ENCODE measurements around the gene IL17RE. TPM values are rescaled to one million over a fixed set of nuclear protein-coding genes. Genes with fewer than 3 reads are reported as not detected.
"Not testable (repeated sequence)": the region's sequence is repeated elsewhere in the genome, so short reads cannot be mapped to it uniquely, and the experiment has no call there.

IL17RE gene
- polyA plus RNA-seq (2013, experiment 1 of 2): 0.77 TPM
- polyA plus RNA-seq (2013, experiment 2 of 2): 0.57 TPM

GRCh38 chr3:9902372-9903237 lies at the start of gene IL17RE:
Gene IL17RE, plus strand, starts transcription at chr3:9902848. Its CDS starts 85 bp downstream, at chr3:9902933.
- Histone ChIP-seq H3K4me1 (ENCODE audit: control insufficient read depth in 2 of 2, insufficient read depth in 1 of 2, low read depth in 1 of 2, low read length in 2 of 2) (peaks cover 3 to 4% of the 10 kb centered on the region in 2 donors), H3K9me3 (replicated peaks in 1 of 2; ENCODE audit: control insufficient read depth in 2 of 2, insufficient read depth in 1 of 2, low read depth in 1 of 2, low read length in 2 of 2) (no peaks in the 10 kb centered on the region), H2BK15ac (ENCODE audit: low read length) (no peak within 1 kb of the TSS), H3K14ac (ENCODE audit: low read length) (no peak within 1 kb of the TSS), H4K8ac (ENCODE audit: low read depth, low read length) (no peak within 1 kb of the TSS), H2AFZ (ENCODE audit: low read length) (peak within 1 kb of the TSS; percentile 70), H3K27me3 (ENCODE audit: control insufficient read depth in 3 of 3, insufficient read depth in 3 of 3, low read depth in 1 of 3, low read length in 3 of 3) (no peaks in the 10 kb centered on the region), H3K4me3 (ENCODE audit: low read length in 2 of 2) (no peak within 1 kb of the TSS), H2BK120ac (ENCODE audit: low read depth, low read length) (no peak within 1 kb of the TSS), H3K23ac (ENCODE audit: low read depth, low read length, poor library complexity) (peak within 1 kb of the TSS; percentile 32), H2BK12ac (ENCODE audit: low read length) (no peak within 1 kb of the TSS), H3K18ac (ENCODE audit: low read length) (peak within 1 kb of the TSS; percentile 56), H3K4ac (ENCODE audit: low read length) (no peak within 1 kb of the TSS), H3K4me2 (ENCODE audit: insufficient read depth, low read length, poor library complexity, severe bottlenecking) (no peak within 1 kb of the TSS), H3K27ac (replicated peaks; ENCODE audit: low read length) (no peak within 1 kb of the TSS), H2AK5ac (ENCODE audit: low read depth, low read length) (no peak within 1 kb of the TSS), H3K79me1 (ENCODE audit: low read depth, low read length) (no peaks in the 10 kb centered on the region), H3K36me3 (replicated peaks in 1 of 2; ENCODE audit: control insufficient read depth in 2 of 2, insufficient read depth in 2 of 2, low read length in 2 of 2) (no peaks in the 10 kb centered on the region), H4K91ac (ENCODE audit: low read depth, low read length, poor library complexity) (no peak within 1 kb of the TSS), H3K9ac (ENCODE audit: low read depth, low read length, poor library complexity) (peak within 1 kb of the TSS; percentile 26), H2BK5ac (ENCODE audit: low read length) (no peak within 1 kb of the TSS)
- no CpG with 5 or more reads among the region's 13 CpGs for WGBS, 2 donors (ENCODE audit: extremely low coverage in 2 of 2, insufficient read length in 2 of 2, insufficient replicate concordance in 1 of 2)
- no peak for DNase-seq (ENCODE audit: low spot score)

- not testable (repeated sequence) for H3K4me2 ChIP-seq (ENCODE audit: insufficient read depth, low read length, poor library complexity, severe bottlenecking); H2BK15ac ChIP-seq (ENCODE audit: low read length); H3K4ac ChIP-seq (ENCODE audit: low read length); H2AK5ac ChIP-seq (ENCODE audit: low read depth, low read length); H3K23ac ChIP-seq (ENCODE audit: low read depth, low read length, poor library complexity); H3K27ac ChIP-seq (replicated peaks; ENCODE audit: low read length); H2BK120ac ChIP-seq (ENCODE audit: low read depth, low read length); H3K4me1 ChIP-seq (ENCODE audit: control insufficient read depth in 2 of 2, insufficient read depth in 1 of 2, low read depth in 1 of 2, low read length in 2 of 2); H3K36me3 ChIP-seq (replicated peaks in 1 of 2; ENCODE audit: control insufficient read depth in 2 of 2, insufficient read depth in 2 of 2, low read length in 2 of 2); H3K14ac ChIP-seq (ENCODE audit: low read length); H3K9me3 ChIP-seq (replicated peaks in 1 of 2; ENCODE audit: control insufficient read depth in 2 of 2, insufficient read depth in 1 of 2, low read depth in 1 of 2, low read length in 2 of 2); H3K18ac ChIP-seq (ENCODE audit: low read length); H2BK12ac ChIP-seq (ENCODE audit: low read length); H4K8ac ChIP-seq (ENCODE audit: low read depth, low read length); H3K4me3 ChIP-seq (ENCODE audit: low read length in 2 of 2); H3K79me1 ChIP-seq (ENCODE audit: low read depth, low read length); H2BK5ac ChIP-seq (ENCODE audit: low read length); H3K9ac ChIP-seq (ENCODE audit: low read depth, low read length, poor library complexity); H4K91ac ChIP-seq (ENCODE audit: low read depth, low read length, poor library complexity); H2AFZ ChIP-seq (ENCODE audit: low read length)
- WGBS, 2 donors (ENCODE audit: extremely low coverage in 2 of 2, insufficient read length in 2 of 2, insufficient replicate concordance in 1 of 2): no CpG with 5 or more reads among the region's 11 CpGs
- DNase-seq (ENCODE audit: low spot score): peak; percentile 36
- peaks cover 0 to 15% (median 6%) of the 10 kb centered on the region in 3 experiments for H3K27me3 ChIP-seq (ENCODE audit: control insufficient read depth in 3 of 3, insufficient read depth in 3 of 3, low read depth in 1 of 3, low read length in 3 of 3)
Measured at GRCh38 chr3:9854291-9854940, 48.2 kb upstream of the IL17RE start.

- no peak overlapping the region for H3K14ac ChIP-seq (ENCODE audit: low read length)
- H2BK15ac ChIP-seq (ENCODE audit: low read length): no peak overlapping the region
- no peak overlapping the region for H3K4me3 ChIP-seq (ENCODE audit: low read length in 2 of 2)
- H3K79me1 ChIP-seq (ENCODE audit: low read depth, low read length): no peaks in the 10 kb centered on the region
- H3K4ac ChIP-seq (ENCODE audit: low read length): no peak overlapping the region
- H3K23ac ChIP-seq (ENCODE audit: low read depth, low read length, poor library complexity): no peak overlapping the region
- no peak overlapping the region for H2AFZ ChIP-seq (ENCODE audit: low read length)
- no peak for DNase-seq (ENCODE audit: low spot score)
- no peaks in the 10 kb centered on the region for H3K36me3 ChIP-seq (replicated peaks in 1 of 2; ENCODE audit: control insufficient read depth in 2 of 2, insufficient read depth in 2 of 2, low read length in 2 of 2)
- H3K4me1 ChIP-seq (ENCODE audit: control insufficient read depth in 2 of 2, insufficient read depth in 1 of 2, low read depth in 1 of 2, low read length in 2 of 2): peaks cover 0 to 5% of the 10 kb centered on the region in 2 donors
- no peak overlapping the region for H2AK5ac ChIP-seq (ENCODE audit: low read depth, low read length)
- H3K27ac ChIP-seq (replicated peaks; ENCODE audit: low read length): no peak overlapping the region
- peaks cover 0 to 11% (median 6%) of the 10 kb centered on the region in 3 experiments for H3K27me3 ChIP-seq (ENCODE audit: control insufficient read depth in 3 of 3, insufficient read depth in 3 of 3, low read depth in 1 of 3, low read length in 3 of 3)
- no peaks in the 10 kb centered on the region for H3K9me3 ChIP-seq (replicated peaks in 1 of 2; ENCODE audit: control insufficient read depth in 2 of 2, insufficient read depth in 1 of 2, low read depth in 1 of 2, low read length in 2 of 2)
- no peak overlapping the region for H2BK120ac ChIP-seq (ENCODE audit: low read depth, low read length)
- no CpG with 5 or more reads among the region's 3 CpGs for WGBS, 2 donors (ENCODE audit: extremely low coverage in 2 of 2, insufficient read length in 2 of 2, insufficient replicate concordance in 1 of 2)
- H4K8ac ChIP-seq (ENCODE audit: low read depth, low read length): no peak overlapping the region
- no peak overlapping the region for H3K18ac ChIP-seq (ENCODE audit: low read length)
- H2BK12ac ChIP-seq (ENCODE audit: low read length): no peak overlapping the region
- no peak overlapping the region for H3K9ac ChIP-seq (ENCODE audit: low read depth, low read length, poor library complexity)
- no peak overlapping the region for H3K4me2 ChIP-seq (ENCODE audit: insufficient read depth, low read length, poor library complexity, severe bottlenecking)
- no peak overlapping the region for H4K91ac ChIP-seq (ENCODE audit: low read depth, low read length, poor library complexity)
- no peak overlapping the region for H2BK5ac ChIP-seq (ENCODE audit: low read length)
Measured at GRCh38 chr3:9855594-9855993, 47.1 kb upstream of the IL17RE start.

GRCh38 chr3:9859530-9860025 lies 43.1 kb upstream of the IL17RE start:
- Histone ChIP-seq H3K27ac (replicated peaks; ENCODE audit: low read length) (no peak overlapping the region), H3K79me1 (ENCODE audit: low read depth, low read length) (no peaks in the 10 kb centered on the region), H2AK5ac (ENCODE audit: low read depth, low read length) (no peak overlapping the region), H3K27me3 (ENCODE audit: control insufficient read depth in 3 of 3, insufficient read depth in 3 of 3, low read depth in 1 of 3, low read length in 3 of 3) (peaks cover 0 to 15% (median 5%) of the 10 kb centered on the region in 3 experiments), H3K4me2 (ENCODE audit: insufficient read depth, low read length, poor library complexity, severe bottlenecking) (no peak overlapping the region), H3K14ac (ENCODE audit: low read length) (no peak overlapping the region), H3K9me3 (replicated peaks in 1 of 2; ENCODE audit: control insufficient read depth in 2 of 2, insufficient read depth in 1 of 2, low read depth in 1 of 2, low read length in 2 of 2) (no peaks in the 10 kb centered on the region), H2AFZ (ENCODE audit: low read length) (no peak overlapping the region), H3K36me3 (replicated peaks in 1 of 2; ENCODE audit: control insufficient read depth in 2 of 2, insufficient read depth in 2 of 2, low read length in 2 of 2) (no peaks in the 10 kb centered on the region), H2BK15ac (ENCODE audit: low read length) (no peak overlapping the region), H3K18ac (ENCODE audit: low read length) (peak overlapping the region; percentile 18), H4K91ac (ENCODE audit: low read depth, low read length, poor library complexity) (no peak overlapping the region), H3K9ac (ENCODE audit: low read depth, low read length, poor library complexity) (no peak overlapping the region), H2BK12ac (ENCODE audit: low read length) (no peak overlapping the region), H2BK120ac (ENCODE audit: low read depth, low read length) (no peak overlapping the region), H4K8ac (ENCODE audit: low read depth, low read length) (no peak overlapping the region), H3K23ac (ENCODE audit: low read depth, low read length, poor library complexity) (no peak overlapping the region), H3K4ac (ENCODE audit: low read length) (no peak overlapping the region), H3K4me1 (ENCODE audit: control insufficient read depth in 2 of 2, insufficient read depth in 1 of 2, low read depth in 1 of 2, low read length in 2 of 2) (peaks cover 0 to 8% of the 10 kb centered on the region in 2 donors), H2BK5ac (ENCODE audit: low read length) (no peak overlapping the region), H3K4me3 (ENCODE audit: low read length in 2 of 2) (no peak overlapping the region)
- DNase-seq (ENCODE audit: low spot score): no peak
- WGBS, 2 donors (ENCODE audit: extremely low coverage in 2 of 2, insufficient read length in 2 of 2, insufficient replicate concordance in 1 of 2): no CpG with 5 or more reads among the region's 12 CpGs

Data from neuronal stem cell (in vitro differentiated cells).